Hematopoietic multipotent progenitor cell treated with erythropoietin and hydrocortisone succinate and interleukin-3 and kit ligand, for 6 days (in vitro differentiated cells): ENCODE results near the gene CMYA5.
A peak's percentile ranks its signal among the peaks of the same experiment; 100 is the strongest.

ENCODE experiments used
- DNase-seq: peaks from one replicate; pipeline ENCODE4 v3.0.0-alpha.2; 2015

The CMYA5 gene

DNA sequence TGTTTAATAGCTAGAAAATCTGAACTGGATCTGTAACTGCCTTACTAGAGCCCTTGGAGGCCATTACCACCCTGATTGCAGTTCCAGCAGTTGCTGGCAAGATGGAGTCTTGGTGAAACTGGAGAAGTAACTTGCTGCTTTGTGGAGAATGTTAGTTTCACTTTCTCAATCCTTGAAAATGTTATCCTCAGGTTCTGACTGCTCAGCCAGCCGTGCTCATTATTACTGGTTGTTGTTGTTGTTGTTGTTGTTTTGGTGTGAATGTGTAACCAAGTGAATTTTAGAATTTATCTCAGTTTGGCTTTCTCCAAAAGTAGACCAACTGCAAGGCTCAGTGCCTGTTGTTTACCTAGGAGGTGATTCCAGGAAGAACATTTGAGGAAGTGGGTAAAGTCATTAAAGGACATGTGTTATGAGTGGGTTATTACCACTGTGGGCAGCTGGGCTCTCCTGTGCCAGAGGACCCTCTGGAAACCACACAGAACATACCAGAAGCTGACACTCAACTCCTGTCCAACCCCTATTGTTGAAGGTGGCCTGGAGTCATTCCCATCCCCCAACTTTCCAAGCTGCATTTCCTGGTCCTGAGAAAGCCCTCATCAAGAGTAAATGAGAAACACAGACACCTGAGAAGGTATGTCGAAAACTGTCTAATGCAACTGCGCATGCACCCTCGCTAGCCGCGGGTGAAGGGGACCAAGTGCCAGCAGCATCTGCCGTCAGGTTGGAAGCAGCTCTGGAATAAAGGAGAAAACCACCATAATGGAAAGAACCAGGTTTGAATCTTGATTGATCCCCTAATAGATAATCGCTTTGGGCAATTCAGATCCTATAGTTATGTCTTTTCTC, 111.6 kb downstream of the CMYA5 start:
- peak; percentile 24 for DNase-seq

DNA sequence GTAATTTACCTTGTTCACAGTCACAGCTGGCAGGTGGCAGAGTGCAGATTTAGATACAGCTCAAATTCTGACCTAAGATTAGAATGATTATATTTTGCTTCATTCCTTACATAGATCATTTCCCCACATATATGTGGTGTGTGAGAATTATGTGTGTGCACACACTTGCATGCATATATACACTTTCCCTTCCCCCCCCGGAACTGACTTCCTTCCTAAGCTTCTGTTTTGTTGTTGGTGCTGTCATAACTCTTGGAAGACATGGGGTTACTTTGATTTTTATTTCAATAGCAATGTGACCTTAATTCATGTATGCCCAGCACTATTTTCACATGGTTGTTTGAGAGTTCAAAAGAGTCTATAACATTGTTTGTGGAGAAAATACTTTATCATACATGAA, 112.8 kb downstream of the CMYA5 start:
- DNase-seq, result no peak

DNA sequence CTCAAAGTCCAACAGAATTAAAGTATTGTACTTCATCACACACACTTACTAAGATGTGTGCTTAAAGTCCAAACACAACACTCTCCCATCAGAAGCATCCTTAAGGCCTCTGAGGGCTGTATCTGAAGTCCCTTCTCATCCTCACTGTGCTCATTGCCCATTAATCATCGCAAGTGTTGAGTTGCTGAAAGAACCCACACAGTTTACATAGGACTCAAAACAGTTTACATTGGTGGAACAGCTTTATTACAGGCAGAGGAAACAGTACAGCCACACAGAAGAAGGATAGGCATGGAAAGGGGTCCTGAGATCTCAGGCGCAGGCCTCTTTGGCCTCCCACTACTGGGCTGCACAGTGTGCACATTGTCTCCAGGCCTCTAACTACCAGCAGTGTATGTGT, 113.4 kb downstream of the CMYA5 start:
- DNase-seq, result no peak

DNA sequence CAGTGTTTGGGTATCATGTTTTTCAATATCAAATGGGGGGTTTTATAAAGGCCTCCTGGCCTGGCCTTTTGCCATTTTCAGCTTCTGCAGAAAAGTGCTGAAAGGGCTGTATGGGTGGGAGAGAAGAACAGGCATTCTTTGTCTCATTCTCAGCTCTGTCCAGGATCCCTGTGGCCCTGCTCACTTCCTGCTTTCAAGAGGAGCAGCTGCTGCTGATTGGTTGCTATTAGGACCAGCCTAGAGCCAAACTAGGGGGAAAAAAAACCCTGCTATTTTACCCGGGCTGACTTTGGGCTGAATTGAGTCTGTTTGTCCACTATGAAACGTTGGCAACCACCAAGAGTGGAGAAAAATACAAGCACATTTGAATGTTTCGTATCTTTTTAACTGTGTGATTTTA, 117.1 kb downstream of the CMYA5 start:
- peak; percentile 39 for DNase-seq

DNA sequence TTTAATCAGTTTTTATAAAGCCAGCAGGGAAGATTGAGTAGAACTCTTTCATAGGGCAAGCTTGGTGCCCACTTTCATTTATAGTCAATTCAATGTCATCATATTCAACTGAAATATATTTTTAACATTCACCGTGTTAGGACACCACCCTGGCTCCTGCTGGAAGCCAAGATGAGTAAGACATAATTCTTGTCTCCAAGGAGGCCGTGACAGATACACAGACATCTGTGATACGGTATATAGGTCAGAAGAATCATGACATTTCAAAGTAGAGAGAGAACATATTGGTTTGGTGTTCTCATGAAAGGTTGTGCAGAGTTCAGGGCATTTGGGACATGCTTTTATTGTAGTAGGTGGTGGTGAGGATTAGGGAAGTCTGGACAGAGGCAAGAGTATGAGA, 120.1 kb downstream of the CMYA5 start:
- no peak for DNase-seq

DNA sequence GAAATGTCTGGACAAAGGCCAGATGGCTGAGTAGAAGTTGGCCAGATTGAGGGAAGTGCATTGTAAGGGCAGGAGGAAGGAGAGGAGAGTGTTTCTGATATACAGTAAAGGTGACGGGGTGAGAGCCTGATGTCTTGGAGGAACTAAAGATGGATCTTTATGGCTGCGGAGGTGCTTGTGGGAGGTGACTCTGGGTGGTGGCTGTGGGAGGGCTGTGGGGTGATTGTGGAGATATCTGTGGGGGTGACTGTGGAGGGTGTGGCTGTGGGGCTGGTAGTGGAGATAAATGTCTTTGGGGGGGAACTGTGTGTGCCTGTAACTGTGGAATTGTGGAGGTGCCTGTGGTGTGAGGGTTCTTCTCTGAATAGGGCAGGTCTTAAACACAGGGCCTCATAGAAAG, 121.4 kb downstream of the CMYA5 start:
- peak; percentile 92 for DNase-seq

DNA sequence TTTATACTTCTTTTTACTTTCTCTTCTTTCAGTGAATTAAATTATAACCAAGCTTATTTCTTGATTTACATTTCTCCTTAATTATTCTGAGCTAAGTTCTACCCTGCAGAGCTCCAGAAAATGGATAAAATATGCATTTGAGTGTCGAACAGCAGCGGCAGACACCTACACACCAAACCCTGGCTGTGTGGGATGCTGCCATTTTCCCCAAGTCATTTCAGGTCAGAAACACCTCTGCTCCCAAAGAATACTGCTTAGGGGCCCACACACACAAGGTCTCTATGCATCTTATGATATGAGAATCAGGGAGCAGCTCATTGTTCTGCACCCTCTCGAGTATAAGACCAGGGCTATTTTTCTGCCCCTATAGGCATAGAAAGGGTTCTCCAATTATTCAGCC, 122.3 kb downstream of the CMYA5 start:
- DNase-seq, result no peak

DNA sequence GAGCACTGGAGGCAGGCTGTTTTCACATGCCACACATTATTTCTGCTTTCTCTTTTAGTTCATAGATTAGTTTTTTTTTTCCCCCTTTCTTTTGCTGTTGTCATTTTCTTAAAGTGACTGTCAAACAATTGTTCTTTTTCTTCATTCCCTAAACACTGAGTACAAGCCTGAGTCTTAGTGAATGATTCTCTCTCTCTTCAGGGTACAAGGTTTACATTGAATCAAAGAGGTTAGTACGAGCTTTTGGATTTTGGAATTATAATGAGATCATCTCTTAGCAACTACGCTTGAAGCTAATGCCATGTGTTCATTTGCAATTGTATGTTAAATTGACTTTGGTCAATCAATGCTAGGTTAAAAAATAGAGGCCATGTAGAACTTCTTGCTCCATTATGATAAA, 125.1 kb downstream of the CMYA5 start:
- no peak for DNase-seq

DNA sequence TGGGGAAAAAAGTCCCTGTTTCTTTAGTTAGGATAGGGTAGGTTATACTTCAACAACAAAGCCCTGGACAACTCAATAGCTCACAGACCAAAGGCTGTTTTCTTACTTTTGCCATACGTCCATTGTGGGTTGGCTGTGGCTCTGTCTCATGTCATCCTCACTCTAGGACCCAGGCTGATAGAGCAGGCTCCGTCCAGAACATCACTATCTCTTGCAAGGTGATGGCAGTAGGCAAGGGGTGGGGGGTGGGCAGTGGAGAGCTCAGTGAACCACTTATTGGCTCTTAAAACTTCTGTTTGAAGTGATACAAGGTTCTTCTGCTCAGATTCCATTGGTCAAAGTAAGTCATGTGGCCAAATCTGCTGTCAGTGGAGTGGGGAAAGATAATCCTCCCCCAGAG, 126.4 kb downstream of the CMYA5 start:
- no peak for DNase-seq

DNA sequence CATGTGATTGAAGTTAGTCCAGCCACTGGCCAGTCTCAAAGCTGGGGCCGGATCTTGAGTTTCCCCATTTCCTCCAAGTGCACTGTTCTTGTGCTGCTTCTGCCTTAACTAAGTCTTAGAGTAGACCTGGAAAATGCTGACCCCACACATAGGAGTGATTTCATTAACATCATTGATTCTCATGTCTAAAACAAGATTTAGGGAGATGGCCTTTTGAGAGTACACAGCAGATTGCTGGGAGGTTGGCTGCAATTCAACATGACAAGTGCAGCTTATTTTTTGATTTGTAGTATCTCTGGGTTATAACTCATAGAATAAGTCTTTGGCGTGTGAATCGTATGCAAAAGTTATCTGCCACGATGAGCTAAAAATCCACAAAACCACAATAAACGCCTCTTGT, 131.0 kb downstream of the CMYA5 start:
- no peak for DNase-seq

DNA sequence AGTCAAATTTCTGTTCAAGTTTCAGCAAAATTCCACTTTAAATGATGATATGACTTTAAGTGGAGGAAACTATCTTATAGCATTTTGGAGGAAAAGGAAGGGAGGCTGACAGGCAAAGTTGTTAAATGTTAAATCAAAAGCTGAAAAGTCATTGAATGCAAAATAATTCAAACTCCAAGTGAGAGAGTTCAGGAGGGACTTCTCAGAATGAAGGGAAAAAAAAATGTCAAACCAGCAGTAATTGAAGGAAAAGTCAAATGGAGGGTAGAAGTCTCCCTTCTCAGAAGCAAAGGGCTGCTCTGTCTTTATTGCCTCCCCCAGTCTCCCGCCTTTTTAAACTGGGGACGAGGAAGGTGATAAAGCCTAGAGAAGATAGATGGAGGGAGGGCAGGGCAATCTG, 134.8 kb downstream of the CMYA5 start:
- no peak for DNase-seq

DNA sequence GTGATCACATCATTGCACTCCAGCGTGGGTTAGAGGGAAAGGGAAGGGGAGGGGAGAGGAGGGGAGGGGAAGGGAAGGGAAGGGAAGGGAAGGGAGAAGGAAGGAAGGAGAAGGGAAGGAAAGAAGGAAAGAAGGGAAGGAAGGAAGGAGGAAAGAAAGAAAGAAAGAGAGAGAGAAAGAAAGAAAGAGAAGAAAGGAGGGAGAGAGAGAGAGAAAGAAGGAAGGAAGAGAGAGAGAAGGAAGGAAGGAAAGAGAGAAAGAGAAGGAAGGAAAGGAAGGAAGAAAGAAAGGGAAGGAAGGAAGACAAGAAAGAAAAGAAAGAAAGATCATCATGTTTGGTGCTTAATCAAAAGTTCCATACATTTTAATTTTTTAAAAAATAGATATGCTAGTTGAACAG, 136.2 kb downstream of the CMYA5 start:
- no peak for DNase-seq

DNA sequence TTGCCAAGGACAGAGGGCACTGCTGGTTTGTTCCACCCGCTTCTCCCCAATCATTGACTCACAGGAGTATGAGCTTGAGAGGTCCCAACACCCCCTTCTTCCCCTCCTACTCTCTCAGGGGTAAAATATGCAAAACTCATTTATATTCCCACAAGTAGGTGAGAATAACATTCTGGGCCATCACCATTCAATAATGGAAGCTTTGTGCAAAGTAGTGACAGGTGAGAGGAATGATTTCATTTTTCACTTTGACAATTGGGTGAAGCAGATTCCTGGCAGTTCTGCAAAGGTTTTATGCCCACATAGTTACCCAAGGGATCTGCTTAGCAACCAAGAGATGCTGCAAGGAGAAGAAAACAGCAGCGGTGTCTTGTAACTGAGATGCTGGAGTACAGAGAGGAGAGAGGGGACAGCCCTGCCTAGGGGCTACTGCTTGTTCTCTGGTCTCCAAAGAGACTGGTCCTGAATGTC, 137.6 kb downstream of the CMYA5 start:
- DNase-seq, result no peak

DNA sequence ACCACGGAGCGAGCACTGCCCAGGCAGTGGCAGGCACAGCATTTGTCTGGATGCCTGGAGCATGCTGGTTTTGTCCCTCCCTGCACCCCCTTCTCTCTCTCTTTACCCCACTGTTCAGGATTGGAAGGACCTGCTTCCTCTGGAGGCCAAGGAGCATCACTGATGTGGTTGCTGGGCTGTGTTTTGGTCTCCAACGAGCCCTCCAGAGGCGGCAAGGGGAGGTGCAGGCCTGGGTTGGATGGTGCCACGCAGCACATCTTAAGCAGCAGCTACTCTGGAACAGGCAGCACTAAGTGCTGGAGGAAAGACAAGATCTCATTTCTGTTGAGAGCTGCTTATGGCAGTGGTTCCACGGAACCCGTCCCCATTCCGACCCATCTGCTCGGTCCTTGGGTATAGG, 139.6 kb downstream of the CMYA5 start:
- peak; percentile 42 for DNase-seq

DNA sequence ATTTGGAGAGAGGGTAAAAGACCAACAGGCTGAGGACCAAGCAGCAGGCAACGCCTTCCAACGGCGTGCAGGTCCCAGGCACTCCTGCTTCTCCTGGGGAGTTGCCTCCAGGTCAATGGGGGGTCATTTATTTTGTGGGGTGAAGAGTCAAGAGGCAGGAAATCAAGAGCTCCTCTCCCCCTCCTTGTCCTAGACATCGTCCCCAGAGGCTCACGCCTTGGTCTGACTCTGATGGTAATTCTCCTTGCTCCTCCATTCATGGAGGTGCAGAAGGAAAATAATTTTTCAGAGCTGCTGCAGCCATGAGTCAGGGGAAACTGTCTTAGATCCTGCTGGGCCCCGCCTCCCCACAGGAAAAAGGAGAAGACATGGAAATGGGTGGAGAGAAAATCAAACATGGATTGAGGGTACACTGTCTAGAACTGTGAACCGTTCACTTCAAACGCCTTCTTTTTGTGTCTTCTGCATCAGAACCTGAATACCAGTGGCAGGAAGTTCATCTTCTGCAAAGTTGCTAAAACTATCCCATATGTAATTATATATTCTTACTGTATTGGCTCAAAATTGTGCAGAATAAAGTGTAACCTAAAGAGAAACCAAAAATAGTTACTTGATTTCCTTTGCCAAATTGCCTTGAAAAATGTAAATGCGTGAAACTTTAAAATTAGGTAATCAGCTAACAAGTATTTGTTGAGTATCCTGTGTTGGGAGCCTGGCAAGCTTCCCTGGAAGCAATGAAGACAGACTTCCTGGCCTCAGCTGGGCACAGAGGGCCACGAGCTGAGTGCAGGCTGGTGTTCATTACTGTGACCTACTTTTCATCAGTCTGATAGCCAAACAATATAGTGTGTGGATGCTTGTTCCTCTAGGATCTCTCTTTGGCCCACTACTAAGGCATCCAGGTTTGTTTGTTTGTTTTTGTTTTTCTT, 142.0 kb downstream of the CMYA5 start:
- DNase-seq, result no peak

DNA sequence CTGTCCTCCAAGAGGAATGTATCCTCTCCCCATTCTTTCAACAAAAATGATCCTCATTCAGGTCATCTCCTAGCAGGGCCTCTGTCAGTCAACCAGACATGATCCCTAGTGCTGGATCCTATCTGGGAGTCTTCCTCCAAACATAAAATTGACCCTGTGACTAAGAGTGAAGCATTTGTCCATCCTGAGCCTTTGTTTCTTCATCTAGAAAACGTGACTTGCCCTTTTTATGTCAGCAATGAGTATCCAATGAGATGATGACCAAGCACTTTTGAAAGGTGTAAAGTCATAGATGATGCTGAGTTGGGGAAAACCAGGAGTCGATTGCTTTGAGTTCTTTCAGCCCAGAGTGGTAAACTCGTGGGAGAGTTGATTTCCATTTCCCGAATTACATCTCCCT, 143.3 kb downstream of the CMYA5 start:
- no peak for DNase-seq

DNA sequence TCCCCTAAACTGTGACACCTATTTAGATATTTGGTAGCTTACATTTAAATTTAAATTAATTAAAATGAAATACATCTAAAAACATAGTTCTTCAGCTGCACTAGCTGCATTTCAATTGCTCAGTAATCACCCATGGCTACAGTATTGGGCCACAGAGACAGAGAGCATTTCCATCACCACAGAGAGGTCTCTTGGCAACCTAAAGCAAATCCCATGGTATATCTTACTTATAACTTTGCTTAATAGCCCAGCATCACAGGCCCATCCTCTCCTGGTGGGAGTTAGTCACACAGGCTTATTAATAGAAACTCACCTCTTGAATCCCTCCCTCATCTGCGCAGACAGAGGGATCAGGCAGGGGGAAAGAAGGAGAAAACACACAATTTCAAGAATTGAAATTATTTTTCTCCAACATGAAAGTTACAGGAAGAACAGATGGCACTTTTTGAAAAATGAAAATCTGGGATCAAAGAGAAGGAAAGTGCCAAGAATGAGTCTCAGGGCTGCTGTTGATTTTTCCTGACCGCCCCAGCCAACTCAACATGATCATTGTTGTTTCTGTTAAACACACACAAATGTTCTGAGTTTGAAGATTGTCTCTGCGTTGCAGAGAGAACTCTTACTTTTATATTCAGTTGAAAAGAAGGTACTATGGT, 144.6 kb downstream of the CMYA5 start:
- no peak for DNase-seq

DNA sequence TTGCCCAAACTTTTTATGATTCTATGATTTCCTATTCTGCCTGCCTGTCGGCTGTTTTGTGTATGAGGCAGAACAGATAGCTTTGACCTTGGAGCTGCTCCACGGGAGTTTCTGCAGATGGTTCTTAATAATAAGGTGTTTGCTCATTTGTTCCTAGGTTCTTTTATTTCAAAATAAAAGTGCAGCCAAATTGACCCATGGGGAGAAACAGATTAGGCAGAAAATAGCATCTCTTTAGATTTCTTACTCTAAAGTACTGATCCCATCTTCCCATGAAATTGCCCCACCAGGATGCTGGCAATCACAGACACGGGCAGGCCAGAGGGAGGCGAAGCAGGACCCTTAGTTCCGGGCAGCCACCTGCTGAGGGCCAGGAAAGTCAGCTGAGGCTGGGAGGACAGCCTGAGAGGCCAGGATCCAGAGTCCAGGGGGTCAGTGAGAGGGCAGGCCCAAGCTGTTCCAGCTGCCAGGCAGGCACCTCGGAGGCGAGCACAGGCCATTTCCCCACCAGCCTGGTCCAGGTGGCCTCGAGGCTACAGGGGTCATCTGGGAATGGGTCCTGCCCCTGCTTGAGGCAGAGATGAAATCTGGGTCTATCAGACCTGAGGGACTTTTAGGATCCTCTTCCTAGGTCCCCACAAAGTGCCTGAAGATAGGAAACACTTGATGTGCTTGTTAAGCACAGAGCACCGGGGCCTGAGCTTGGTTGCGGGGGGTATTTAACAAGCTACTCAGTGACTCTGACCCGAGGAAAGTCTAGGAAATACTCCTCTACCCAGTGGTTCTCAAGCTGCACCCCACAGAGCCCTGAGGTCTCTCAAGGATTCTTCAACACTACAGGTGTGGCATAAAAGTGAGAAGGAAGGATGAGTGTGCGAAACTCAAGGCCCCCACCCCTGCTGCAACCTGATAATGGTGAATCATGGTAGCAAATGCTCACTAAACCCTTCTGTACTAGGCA, 145.4 kb downstream of the CMYA5 start:
- DNase-seq, result no peak

DNA sequence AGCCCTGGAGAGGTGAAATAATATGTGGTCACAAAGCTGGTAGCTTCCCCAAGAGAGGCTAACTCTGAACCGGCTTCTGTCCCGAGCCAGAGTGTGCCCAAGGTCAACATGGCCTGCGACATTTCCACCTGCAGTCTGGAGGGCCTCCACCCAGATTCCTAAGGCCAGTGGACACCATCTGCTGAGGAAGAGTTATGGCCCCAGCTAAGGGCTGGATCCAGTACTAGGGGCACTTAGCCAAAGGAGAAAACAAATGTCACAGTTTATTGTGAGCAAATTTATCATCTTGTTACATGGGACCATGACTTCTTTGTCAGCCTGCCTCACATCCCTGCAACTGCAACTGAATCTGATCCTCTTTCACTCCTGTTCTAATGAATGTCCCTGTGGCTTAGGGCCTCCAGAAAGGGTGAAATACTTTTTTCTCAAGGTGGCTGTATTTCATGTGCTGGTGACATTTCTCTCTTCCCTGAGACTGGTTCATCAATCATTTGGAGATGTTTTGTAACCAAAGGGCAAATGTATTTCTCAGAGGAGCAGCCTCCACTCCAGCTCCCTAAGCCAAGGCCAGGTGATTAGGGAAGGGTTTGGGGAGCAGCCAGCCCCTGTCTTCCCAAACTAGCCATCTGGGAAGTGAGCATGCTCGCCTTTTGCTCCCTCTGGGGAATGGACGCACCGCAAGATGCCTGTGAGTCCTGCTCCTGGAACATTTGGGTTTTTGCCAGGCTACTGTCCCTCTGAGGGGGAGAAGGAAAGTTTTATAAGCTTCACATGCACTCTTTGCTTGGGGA, 148.3 kb downstream of the CMYA5 start:
- DNase-seq, result no peak

DNA sequence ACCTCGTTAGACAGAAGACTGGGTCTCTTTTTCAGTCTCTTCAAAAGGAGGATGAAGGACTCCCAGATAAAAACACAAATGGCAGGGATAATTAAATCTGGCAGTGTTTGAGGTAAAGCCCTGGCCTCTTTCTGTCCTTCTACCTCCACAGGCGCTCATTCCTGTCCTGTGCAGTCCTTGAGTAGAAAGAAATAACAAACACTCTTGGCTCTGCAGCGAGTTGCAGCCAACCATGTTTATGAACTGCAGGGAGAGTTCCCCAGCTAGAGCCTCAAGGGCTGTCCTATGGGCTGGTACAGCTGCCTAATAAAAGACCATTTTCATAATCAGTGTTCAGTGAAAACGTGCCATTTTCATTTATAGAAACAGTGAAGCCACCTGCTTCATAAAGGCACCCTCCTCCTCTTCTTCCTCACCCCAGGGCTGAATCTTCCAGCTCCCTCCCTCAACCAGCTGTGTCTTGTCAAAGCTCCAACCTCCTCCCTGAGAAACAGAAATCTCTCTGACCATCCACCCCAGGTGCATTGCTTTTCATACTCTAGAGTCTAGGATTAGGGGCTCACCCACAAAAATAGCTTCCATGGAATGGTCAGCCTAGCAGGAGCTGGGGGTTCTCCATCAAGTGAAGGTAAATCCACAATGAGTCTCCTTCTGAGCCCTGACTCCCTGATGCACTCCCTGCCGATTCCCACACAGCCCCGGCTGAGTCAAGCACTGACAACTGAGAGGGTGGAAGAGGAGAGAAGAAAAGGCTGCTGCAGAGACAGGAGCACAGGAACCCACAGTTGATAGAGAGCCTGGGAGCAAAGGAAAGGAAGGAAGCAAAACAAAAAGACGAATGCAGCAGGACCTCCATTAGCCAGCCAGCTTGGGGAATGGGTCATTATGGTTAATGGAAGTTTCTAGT, 150.7 kb downstream of the CMYA5 start:
- no peak for DNase-seq
